DND-41 (cell line): Measurements from ENCODE around the gene CCDC102B.
"Not testable (repeated sequence)": the region's sequence is repeated elsewhere in the genome, so short reads cannot be mapped to it uniquely, and the experiment has no call there.

Experiments
- ATAC-seq: fragments of 200-7000 bp; cut with Tn5 transposase; 3 replicates; pipeline ENCODE4 v1.9.1; 2021; ENCODE audit warnings: low read depth; ENCODE audit not compliant: insufficient read depth
- DNase-seq: peaks from one replicate; pipeline ENCODE4 v3.0.0-alpha.2; 2020
- H2AFZ ChIP-seq: 2 replicates; pipeline ENCODE4 v1.6.0; 2012; ENCODE audit warnings: low read depth, low read length
- H3K27ac ChIP-seq: 2 replicates; pipeline ENCODE4 v1.5.1; 2012; ENCODE audit warnings: low read length, inconsistent platforms
- H3K27me3 ChIP-seq: fragments of 200-600 bp; sonication (generic); 2 replicates; pipeline ENCODE4 v1.6.0; 2012; ENCODE audit warnings: low read length, mild to moderate bottlenecking, inconsistent platforms; ENCODE audit not compliant: insufficient read depth, poor library complexity
- H3K36me3 ChIP-seq: 2 replicates; pipeline ENCODE4 v1.5.1; 2012; ENCODE audit warnings: low read length, inconsistent platforms; ENCODE audit not compliant: insufficient read depth
- H3K4me1 ChIP-seq: 2 replicates; pipeline ENCODE4 v1.5.1; 2012; ENCODE audit warnings: mild to moderate bottlenecking, low read length; ENCODE audit not compliant: insufficient read depth
- H3K4me2 ChIP-seq: 2 replicates; pipeline ENCODE4 v1.6.0; 2012; ENCODE audit warnings: mild to moderate bottlenecking, moderate library complexity, low read length, inconsistent platforms; ENCODE audit not compliant: insufficient read depth
- H3K4me3 ChIP-seq, 2 experiments: fragments of 200-600 bp in 1 of 2; shearing (Covaris generic) in 1 of 2; 2 replicates each; pipeline ENCODE4 v1.5.1; 2012 to 2016; ENCODE audit warnings: inconsistent platforms in 2 of 2, low read length in 2 of 2, mild to moderate bottlenecking in 2 of 2, low read depth in 1 of 2, moderate library complexity in 1 of 2
- H3K79me2 ChIP-seq: 2 replicates; pipeline ENCODE4 v1.6.0; 2012; ENCODE audit warnings: low read length, inconsistent platforms; ENCODE audit not compliant: insufficient read depth
- H3K9ac ChIP-seq: 2 replicates; pipeline ENCODE4 v1.6.0; 2012; ENCODE audit warnings: low read depth, mild to moderate bottlenecking, inconsistent platforms, low read length, moderate library complexity
- H3K9me3 ChIP-seq: 2 replicates; pipeline ENCODE4 v1.5.1; 2012; ENCODE audit warnings: low read length, moderate library complexity, mild to moderate bottlenecking, inconsistent platforms; ENCODE audit not compliant: insufficient read depth, severe bottlenecking
- H4K20me1 ChIP-seq: 2 replicates; pipeline ENCODE4 v1.6.0; 2012; ENCODE audit warnings: low read length; ENCODE audit not compliant: insufficient read depth
- EZH2 ChIP-seq: IDR thresholded peaks from 3 replicates; pipeline ENCODE4 v1.6.1; 2012; ENCODE audit warnings: borderline replicate concordance, low read depth, mild to moderate bottlenecking, moderate library complexity, low read length, inconsistent platforms; ENCODE audit not compliant: severe bottlenecking
- TF ChIP-seq, protein P1 (sequence below): IDR thresholded peaks from 2 replicates; pipeline ENCODE4 v1.5.1; 2012; ENCODE audit warnings: borderline replicate concordance, low read length, moderate library complexity, mild to moderate bottlenecking; ENCODE audit not compliant: poor library complexity, severe bottlenecking; ENCODE audit errors: extremely low read depth

Gene CCDC102B

DNA sequence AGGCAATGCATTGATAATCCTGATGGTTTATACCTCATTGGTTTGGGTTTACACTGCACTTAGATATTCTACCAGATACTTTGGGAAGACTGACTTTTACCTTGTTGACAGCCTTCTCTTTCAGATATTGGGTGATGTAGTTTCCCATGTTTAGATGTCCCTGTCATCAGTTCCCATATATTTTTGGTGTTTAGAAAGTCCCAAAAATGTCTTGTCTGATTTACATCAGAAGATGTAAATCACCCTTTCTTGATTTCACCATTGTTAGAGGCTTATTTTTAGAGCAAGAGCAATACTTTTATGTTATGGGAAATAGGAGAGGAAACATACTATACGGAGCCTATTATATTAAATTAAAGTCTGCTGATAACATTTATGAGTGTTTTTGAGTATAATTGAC lies 14.4 kb upstream of the CCDC102B start:
- H3K27me3 ChIP-seq, result no peaks in the 10 kb centered on the region
- H3K4me3 ChIP-seq, result no peak overlapping the region
- no peaks in the 10 kb centered on the region for H3K9me3 ChIP-seq
- no peaks in the 10 kb centered on the region for H3K36me3 ChIP-seq
- ATAC-seq (no peak), DNase-seq (no peak)
- no peaks in the 10 kb centered on the region for H3K79me2 ChIP-seq
- H3K27ac ChIP-seq, result no peak overlapping the region
- no peaks in the 10 kb centered on the region for H3K4me1 ChIP-seq
- TF ChIP-seq, protein P1, sequence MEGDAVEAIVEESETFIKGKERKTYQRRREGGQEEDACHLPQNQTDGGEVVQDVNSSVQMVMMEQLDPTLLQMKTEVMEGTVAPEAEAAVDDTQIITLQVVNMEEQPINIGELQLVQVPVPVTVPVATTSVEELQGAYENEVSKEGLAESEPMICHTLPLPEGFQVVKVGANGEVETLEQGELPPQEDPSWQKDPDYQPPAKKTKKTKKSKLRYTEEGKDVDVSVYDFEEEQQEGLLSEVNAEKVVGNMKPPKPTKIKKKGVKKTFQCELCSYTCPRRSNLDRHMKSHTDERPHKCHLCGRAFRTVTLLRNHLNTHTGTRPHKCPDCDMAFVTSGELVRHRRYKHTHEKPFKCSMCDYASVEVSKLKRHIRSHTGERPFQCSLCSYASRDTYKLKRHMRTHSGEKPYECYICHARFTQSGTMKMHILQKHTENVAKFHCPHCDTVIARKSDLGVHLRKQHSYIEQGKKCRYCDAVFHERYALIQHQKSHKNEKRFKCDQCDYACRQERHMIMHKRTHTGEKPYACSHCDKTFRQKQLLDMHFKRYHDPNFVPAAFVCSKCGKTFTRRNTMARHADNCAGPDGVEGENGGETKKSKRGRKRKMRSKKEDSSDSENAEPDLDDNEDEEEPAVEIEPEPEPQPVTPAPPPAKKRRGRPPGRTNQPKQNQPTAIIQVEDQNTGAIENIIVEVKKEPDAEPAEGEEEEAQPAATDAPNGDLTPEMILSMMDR, result no peak
- TF ChIP-seq EZH2, result no peak
- H2AFZ ChIP-seq, result no peak overlapping the region
- H3K4me2 ChIP-seq, result no peak overlapping the region
- H3K9ac ChIP-seq, result no peak overlapping the region
- no peaks in the 10 kb centered on the region for H4K20me1 ChIP-seq

DNA sequence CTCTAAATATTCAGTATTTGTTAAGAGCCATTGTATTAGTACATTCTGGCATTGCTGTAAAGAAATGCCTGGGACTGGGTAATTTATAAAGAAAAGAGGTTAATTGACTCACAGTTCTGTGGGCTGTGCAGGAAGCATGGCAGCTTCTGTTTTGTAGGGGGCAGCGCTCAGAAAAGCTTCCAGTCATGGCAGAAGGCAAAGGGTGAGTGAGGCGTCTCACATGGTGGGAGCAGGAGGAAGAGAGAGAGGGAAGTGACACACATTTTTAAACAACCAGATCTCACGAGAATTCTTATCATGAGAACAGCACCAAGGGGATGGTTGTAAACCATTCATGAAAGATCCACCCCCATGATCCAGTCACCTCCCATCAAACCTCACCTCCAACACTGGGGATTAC lies 13.8 kb upstream of the CCDC102B start:
- Histone ChIP-seq H3K9me3 (no peaks in the 10 kb centered on the region), H3K4me1 (no peaks in the 10 kb centered on the region), H3K27me3 (no peaks in the 10 kb centered on the region), H3K4me3 (no peak overlapping the region), H3K79me2 (no peaks in the 10 kb centered on the region), H3K36me3 (no peaks in the 10 kb centered on the region), H2AFZ (no peak overlapping the region), H4K20me1 (no peaks in the 10 kb centered on the region), H3K4me2 (no peak overlapping the region), H3K27ac (no peak overlapping the region), H3K9ac (no peak overlapping the region)
- DNase-seq, result no peak
- TF ChIP-seq, protein P1, result no peak
- TF ChIP-seq EZH2, result no peak
- ATAC-seq, result no peak

DNA sequence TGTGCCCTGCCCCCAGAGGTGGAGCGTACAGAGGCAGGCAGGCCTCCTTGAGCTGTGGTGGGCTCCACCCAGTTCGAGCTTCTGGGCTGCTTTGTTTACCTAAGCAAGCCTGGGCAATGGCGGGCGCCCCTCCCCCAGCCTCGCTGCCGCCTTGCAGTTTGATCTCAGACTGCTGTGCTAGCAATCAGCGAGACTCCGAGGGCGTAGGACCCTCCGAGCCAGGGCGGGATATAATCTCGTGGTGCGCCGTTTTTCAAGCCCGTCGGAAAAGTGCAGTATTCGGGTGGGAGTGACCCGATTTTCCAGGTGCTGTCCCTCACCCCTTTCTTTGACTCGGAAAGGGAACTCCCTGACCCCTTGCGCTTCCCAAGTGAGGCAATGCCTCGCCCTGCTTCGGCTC lies 7.6 kb upstream of the CCDC102B start:
- H4K20me1 ChIP-seq, DNase-seq, ATAC-seq, H3K4me2 ChIP-seq, H3K4me3 ChIP-seq, H3K9ac ChIP-seq, H3K79me2 ChIP-seq, H3K27me3 ChIP-seq, H3K27ac ChIP-seq, H3K4me1 ChIP-seq, H3K36me3 ChIP-seq, H3K9me3 ChIP-seq, H2AFZ ChIP-seq: not testable (repeated sequence)

DNA sequence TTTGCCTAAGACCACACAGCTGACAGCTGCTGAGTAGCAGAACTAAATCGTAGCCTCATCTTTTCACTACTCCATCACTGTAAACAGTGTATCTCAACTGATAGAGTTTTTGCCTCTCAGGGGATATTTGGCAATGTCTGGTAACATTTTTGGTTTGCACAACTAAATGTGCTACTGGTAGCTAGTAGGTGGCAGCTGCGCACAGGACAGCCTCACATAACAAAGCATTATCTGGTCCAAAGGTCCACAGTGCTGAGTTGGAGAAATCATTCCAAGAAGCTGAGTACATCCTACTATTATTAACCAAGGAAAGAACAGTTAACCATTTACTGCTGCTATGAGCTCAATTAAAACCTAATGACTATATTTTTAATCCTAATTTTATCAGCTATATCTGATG lies 6.1 kb upstream of the CCDC102B start:
- H3K4me2 ChIP-seq, result no peak overlapping the region
- DNase-seq (no peak), ATAC-seq (no peak)
- H2AFZ ChIP-seq, result no peak overlapping the region
- H3K9ac ChIP-seq, result no peak overlapping the region
- TF ChIP-seq, protein P1, result no peak
- no peak for TF ChIP-seq EZH2
- H3K4me1 ChIP-seq, result no peaks in the 10 kb centered on the region
- no peaks in the 10 kb centered on the region for H3K79me2 ChIP-seq
- no peaks in the 10 kb centered on the region for H4K20me1 ChIP-seq
- no peak overlapping the region for H3K4me3 ChIP-seq
- no peaks in the 10 kb centered on the region for H3K36me3 ChIP-seq
- no peak overlapping the region for H3K27ac ChIP-seq
- no peaks in the 10 kb centered on the region for H3K9me3 ChIP-seq
- no peaks in the 10 kb centered on the region for H3K27me3 ChIP-seq
